ENCODE measurements around the gene ARGLU1. TPM values are rescaled to one million over a fixed set of nuclear protein-coding genes. Genes with fewer than 3 reads are reported as not detected.

ARGLU1 gene
- polyA plus RNA-seq, 1 donor (not counting 4 experiments of a cell fraction or from before 2014, with no cell fraction given): 96.8 TPM

DNA sequence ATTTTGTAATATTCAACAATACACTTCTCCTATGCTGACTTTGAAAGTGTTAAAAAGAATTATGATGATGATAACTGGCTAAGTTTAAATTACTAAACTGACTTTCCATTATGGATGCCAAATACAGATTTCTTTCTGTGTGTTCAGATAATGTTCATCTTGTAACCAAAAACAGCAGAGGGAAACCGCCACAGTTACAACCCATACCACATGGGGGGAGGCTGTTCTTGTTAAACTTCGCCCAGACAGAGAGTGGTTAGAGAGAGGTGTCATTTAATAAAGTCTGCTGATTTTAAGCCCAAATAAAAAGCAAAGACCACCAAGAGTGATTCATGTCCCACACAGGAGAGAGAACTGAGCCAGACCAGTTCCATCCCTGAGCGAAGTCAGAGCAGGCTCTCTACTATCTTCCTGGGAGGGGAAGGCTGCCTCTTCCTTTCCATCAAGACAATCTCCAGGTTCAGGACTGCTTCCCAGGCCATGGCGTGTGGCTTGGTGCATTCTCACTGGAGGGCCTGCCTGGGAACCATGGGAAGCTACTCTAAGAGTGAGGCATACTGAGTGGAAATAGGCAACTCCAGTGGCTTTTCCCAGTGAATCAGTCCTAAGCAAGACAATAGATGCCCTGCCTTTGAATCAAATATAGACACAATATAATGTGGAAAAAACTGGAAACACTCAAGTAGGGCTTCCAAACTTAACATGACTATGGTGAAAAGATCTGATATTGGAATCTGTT is 50.7 kb downstream of the ARGLU1 start:
- peak overlapping the region; percentile 15 for H3K27ac ChIP-seq (ENCODE audit: control insufficient read depth, insufficient read depth, low read length)
- no peaks in the 10 kb centered on the region for H4K20me1 ChIP-seq (ENCODE audit: control insufficient read depth, extremely low read depth, insufficient read depth, low read length)
- no peaks in the 10 kb centered on the region for H3K9me1 ChIP-seq (ENCODE audit: control insufficient read depth, extremely low read depth, insufficient read depth, low read length)
- no peak for TF ChIP-seq EZH2 (IDR thresholded peaks at IDR 0.05; ENCODE audit: low read length)
- TF ChIP-seq, protein P1, sequence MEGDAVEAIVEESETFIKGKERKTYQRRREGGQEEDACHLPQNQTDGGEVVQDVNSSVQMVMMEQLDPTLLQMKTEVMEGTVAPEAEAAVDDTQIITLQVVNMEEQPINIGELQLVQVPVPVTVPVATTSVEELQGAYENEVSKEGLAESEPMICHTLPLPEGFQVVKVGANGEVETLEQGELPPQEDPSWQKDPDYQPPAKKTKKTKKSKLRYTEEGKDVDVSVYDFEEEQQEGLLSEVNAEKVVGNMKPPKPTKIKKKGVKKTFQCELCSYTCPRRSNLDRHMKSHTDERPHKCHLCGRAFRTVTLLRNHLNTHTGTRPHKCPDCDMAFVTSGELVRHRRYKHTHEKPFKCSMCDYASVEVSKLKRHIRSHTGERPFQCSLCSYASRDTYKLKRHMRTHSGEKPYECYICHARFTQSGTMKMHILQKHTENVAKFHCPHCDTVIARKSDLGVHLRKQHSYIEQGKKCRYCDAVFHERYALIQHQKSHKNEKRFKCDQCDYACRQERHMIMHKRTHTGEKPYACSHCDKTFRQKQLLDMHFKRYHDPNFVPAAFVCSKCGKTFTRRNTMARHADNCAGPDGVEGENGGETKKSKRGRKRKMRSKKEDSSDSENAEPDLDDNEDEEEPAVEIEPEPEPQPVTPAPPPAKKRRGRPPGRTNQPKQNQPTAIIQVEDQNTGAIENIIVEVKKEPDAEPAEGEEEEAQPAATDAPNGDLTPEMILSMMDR (optimal IDR thresholded peaks at IDR 0.05 in 1 of 3, IDR thresholded peaks at IDR 0.05 in 1 of 3, conservative IDR thresholded peaks at IDR 0.05 in 1 of 3; ENCODE audit: extremely low read depth in 1 of 3, insufficient read depth in 2 of 3, low read length in 3 of 3): no peak
- DNase-seq (ENCODE audit: low read depth, low spot score) (no peak), FAIRE-seq (peak; percentile 13)
- no peak overlapping the region for H3K4me3 ChIP-seq (ENCODE audit: control insufficient read depth in 2 of 3, extremely low read depth in 1 of 3, insufficient read depth in 2 of 3, low read depth in 1 of 3, low read length in 3 of 3)
- H2AFZ ChIP-seq (ENCODE audit: control insufficient read depth, low read length): no peak overlapping the region
- H3K4me2 ChIP-seq (ENCODE audit: control insufficient read depth, extremely low read depth, insufficient read depth, low read depth, low read length): no peak overlapping the region
- H3K9ac ChIP-seq (ENCODE audit: control insufficient read depth, extremely low read depth, insufficient read depth, low read length): no peak overlapping the region
- H3K79me2 ChIP-seq (ENCODE audit: control insufficient read depth, insufficient read depth, low read length): peaks cover 100% of the 10 kb centered on the region
- dilution Hi-C loops (cut with MboI; ENCODE audit: extremely low pct_ligation_motif_present, low sequenced_read_pairs): no loop called here
- H3K27me3 ChIP-seq (ENCODE audit: control insufficient read depth, extremely low read depth, insufficient read depth, low read length): no peaks in the 10 kb centered on the region
- H3K36me3 ChIP-seq (ENCODE audit: control insufficient read depth in 2 of 2, extremely low read depth in 1 of 2, insufficient read depth in 2 of 2, low read length in 2 of 2): peaks cover 1 to 5% of the 10 kb centered on the region in 2 experiments
- H3K9me3 ChIP-seq (ENCODE audit: control insufficient read depth, low read depth, low read length): no peaks in the 10 kb centered on the region
- H3K4me1 ChIP-seq (ENCODE audit: control insufficient read depth, extremely low read depth, insufficient read depth, low read length): peaks cover 54% of the 10 kb centered on the region

GRCh38 chr13:106515635-106516254 is 52.2 kb downstream of the ARGLU1 start:
- Histone ChIP-seq H2AFZ (ENCODE audit: control insufficient read depth, low read length) (no peak overlapping the region), H3K27ac (ENCODE audit: control insufficient read depth, insufficient read depth, low read length) (no peak overlapping the region), H3K36me3 (ENCODE audit: control insufficient read depth in 2 of 2, extremely low read depth in 1 of 2, insufficient read depth in 2 of 2, low read length in 2 of 2) (peaks cover 4 to 11% of the 10 kb centered on the region in 2 experiments), H3K9me1 (ENCODE audit: control insufficient read depth, extremely low read depth, insufficient read depth, low read length) (no peaks in the 10 kb centered on the region), H4K20me1 (ENCODE audit: control insufficient read depth, extremely low read depth, insufficient read depth, low read length) (no peaks in the 10 kb centered on the region), H3K27me3 (ENCODE audit: control insufficient read depth, extremely low read depth, insufficient read depth, low read length) (no peaks in the 10 kb centered on the region), H3K4me1 (ENCODE audit: control insufficient read depth, extremely low read depth, insufficient read depth, low read length) (peaks cover 39% of the 10 kb centered on the region), H3K4me3 (ENCODE audit: control insufficient read depth in 2 of 3, extremely low read depth in 1 of 3, insufficient read depth in 2 of 3, low read depth in 1 of 3, low read length in 3 of 3) (no peak overlapping the region), H3K79me2 (ENCODE audit: control insufficient read depth, insufficient read depth, low read length) (peaks cover 97% of the 10 kb centered on the region), H3K9me3 (ENCODE audit: control insufficient read depth, low read depth, low read length) (no peaks in the 10 kb centered on the region), H3K4me2 (ENCODE audit: control insufficient read depth, extremely low read depth, insufficient read depth, low read depth, low read length) (no peak overlapping the region), H3K9ac (ENCODE audit: control insufficient read depth, extremely low read depth, insufficient read depth, low read length) (no peak overlapping the region)
- TF ChIP-seq EZH2 (IDR thresholded peaks at IDR 0.05; ENCODE audit: low read length): no peak
- TF ChIP-seq, protein P1 (optimal IDR thresholded peaks at IDR 0.05 in 1 of 3, IDR thresholded peaks at IDR 0.05 in 1 of 3, conservative IDR thresholded peaks at IDR 0.05 in 1 of 3; ENCODE audit: extremely low read depth in 1 of 3, insufficient read depth in 2 of 3, low read length in 3 of 3): no peak
- dilution Hi-C loops (cut with MboI; ENCODE audit: extremely low pct_ligation_motif_present, low sequenced_read_pairs): no loop called here
- DNase-seq (ENCODE audit: low read depth, low spot score): no peak
- peak; percentile 36 for FAIRE-seq
